ENCODE data around the gene TRIM61. TPM values are rescaled to one million over a fixed set of nuclear protein-coding genes. Genes with fewer than 3 reads are reported as not detected.
A peak's percentile ranks its signal among the peaks of the same experiment; 100 is the strongest.
"Not testable (repeated sequence)": the region's sequence is repeated elsewhere in the genome, so short reads cannot be mapped to it uniquely, and the experiment has no call there.

Gene TRIM61
- 0.26 TPM in 1 of 2 replicates, not detected in the other for total RNA-seq (2022)
- Bru-seq, nascent RNA, result percentile 8 among the genes with signal in this experiment
- percentile 11 among the genes with signal in this experiment for BruChase-seq, experiment 1, labeled RNA remaining after a 6-hour chase
- BruChase-seq, experiment 2, labeled RNA remaining after a 2-hour chase, result percentile 16 among the genes with signal in this experiment
- long read RNA-seq, partial matches to known transcripts, result 0 of 1 reads
- long read RNA-seq, other reads (novel, unspliced or antisense), result 1 of 1 reads

DNA sequence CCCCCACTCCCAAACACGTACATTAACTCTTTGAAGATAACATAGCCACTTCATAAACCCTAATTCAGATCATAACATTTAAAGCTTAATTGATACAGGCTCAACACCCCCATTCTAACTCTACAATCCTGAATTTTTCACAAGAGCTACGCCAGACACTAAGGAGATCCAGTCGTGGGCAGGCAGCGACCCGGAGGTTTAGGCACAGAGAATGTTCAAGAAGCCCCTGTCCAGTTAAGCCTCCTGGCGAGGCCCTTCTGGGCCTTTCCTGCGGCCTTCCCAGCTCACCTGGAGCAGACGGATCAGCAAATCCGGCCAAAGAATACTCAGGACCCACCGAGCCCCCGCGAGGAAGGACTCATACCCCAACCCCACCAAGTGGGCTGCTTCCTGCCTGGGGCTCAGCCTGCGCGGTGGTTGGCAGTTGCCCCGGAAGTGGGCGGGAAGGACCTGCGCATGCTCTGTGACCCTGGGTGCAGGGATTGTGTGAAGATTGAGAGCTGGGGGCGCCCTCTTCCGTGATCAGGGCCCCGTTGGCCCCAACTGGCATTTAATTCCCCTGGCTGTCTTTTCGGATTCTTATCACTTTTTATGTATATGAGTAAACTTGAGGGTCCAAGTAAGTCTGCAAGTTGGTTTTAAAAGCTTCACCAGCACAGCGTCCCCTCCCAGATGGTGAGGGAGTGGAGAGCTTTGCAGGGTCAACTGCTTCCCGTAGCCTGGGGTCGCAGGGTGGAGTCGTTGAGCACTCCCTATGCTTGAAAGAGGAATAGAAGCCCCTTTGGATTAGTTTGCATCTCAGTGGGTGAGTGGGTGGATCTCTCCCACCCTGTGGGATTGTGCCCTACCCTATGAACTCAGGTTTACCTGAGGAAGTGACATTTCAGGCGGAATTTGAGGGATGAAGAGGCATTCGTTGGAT lies at the start of gene TRIM61:
TSS of gene TRIM61 (minus strand) at position 415 of the 922 bp plus-strand sequence. CDS start 7,655 bp downstream, outside the sequence.
- BruUV-seq (replicated peaks), result no TSS peak
- ChIA-PET POLR2A (interaction anchor here (0.6 kb wide), 1 partner anchor 21 kb away, joined by 4 read pairs; no protein-coding TSS in a partner anchor), CTCF (interaction anchor here (0.5 to 1.1 kb wide), 7 partner anchors 20 to 1909 kb away, joined by 3 to 6 read pairs (median 3); no protein-coding TSS in a partner anchor)
- intact Hi-C loops (cut with micrococcal nuclease), result no loop called here
- TF ChIP-seq CTCF (IDR thresholded peaks at IDR 0.05; ENCODE audit: unreplicated experiment), result no peak
- Mint-ChIP-seq H3K4me1 (ENCODE audit: insufficient read depth, unreplicated experiment) (no peaks in the 10 kb centered on the region), H3K4me3 (ENCODE audit: unreplicated experiment) (no peak within 1 kb of the TSS), H3K27me3 (ENCODE audit: insufficient read depth, unreplicated experiment) (no peaks in the 10 kb centered on the region), H3K9me3 (ENCODE audit: unreplicated experiment) (no peaks in the 10 kb centered on the region), H3K36me3 (ENCODE audit: insufficient read depth, unreplicated experiment) (no peaks in the 10 kb centered on the region), H3K27ac (ENCODE audit: low read depth, unreplicated experiment) (no peak within 1 kb of the TSS)
- DNase-seq (ENCODE audit: unreplicated experiment), result no peak

- H3K36me3 Mint-ChIP-seq (ENCODE audit: insufficient read depth, unreplicated experiment); POLR2A ChIA-PET; H3K27me3 Mint-ChIP-seq (ENCODE audit: insufficient read depth, unreplicated experiment); H3K9me3 Mint-ChIP-seq (ENCODE audit: unreplicated experiment); CTCF ChIA-PET; intact Hi-C loops (cut with micrococcal nuclease); DNase-seq (ENCODE audit: unreplicated experiment); H3K4me3 Mint-ChIP-seq (ENCODE audit: unreplicated experiment); H3K4me1 Mint-ChIP-seq (ENCODE audit: insufficient read depth, unreplicated experiment); H3K27ac Mint-ChIP-seq (ENCODE audit: low read depth, unreplicated experiment); BruUV-seq (replicated peaks): not testable (repeated sequence)
These were observed 48.3 kb upstream of the TRIM61 start for GRCh38 chr4:165025782-165026181.

DNA sequence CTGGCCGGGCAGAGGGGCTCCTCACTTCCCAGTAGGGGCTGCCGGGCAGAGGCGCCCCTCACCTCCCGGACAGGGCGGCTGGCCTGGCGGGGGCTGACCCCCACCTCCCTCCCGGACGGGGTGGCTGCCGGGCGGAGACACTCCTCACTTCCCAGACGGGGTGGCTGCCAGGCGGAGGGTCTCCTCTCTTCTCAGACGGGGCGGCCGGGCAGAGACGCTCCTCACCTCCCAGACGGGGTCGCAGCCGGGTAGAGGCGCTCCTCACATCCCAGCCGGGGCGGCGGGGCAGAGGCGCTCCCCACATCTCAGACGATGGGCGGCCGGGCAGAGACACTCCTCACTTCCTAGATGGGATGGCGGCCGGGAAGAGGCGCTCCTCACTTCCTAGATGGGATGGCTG lies 42.5 kb upstream of the TRIM61 start:
- BruUV-seq (replicated peaks); intact Hi-C loops (cut with micrococcal nuclease): not testable (repeated sequence)

DNA sequence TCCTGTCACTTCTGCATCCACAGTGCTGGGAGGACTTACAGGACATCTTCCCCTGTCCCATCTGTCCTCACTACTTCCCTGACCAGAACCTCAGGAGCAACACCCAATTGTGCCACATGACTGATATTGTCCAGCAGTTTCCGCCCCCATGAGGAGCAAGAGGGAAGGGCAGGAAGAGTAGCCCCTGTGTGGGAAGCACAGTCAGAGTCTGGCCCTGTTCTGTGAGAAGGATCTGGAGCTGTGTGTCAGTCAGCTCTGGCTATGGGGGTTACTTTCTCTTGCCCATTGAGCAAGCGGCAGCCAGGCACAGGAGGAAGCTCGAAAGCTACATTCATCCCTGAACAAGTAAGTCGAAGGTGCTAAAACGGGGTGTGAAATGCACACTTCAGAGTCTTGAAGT lies 39.5 kb upstream of the TRIM61 start:
- Mint-ChIP-seq H3K36me3 (ENCODE audit: insufficient read depth, unreplicated experiment) (no peaks in the 10 kb centered on the region), H3K4me1 (ENCODE audit: insufficient read depth, unreplicated experiment) (no peaks in the 10 kb centered on the region), H3K27me3 (ENCODE audit: insufficient read depth, unreplicated experiment) (no peaks in the 10 kb centered on the region), H3K9me3 (ENCODE audit: unreplicated experiment) (no peaks in the 10 kb centered on the region), H3K4me3 (ENCODE audit: unreplicated experiment) (no peak overlapping the region), H3K27ac (ENCODE audit: low read depth, unreplicated experiment) (no peak overlapping the region)
- TF ChIP-seq CTCF (IDR thresholded peaks at IDR 0.05; ENCODE audit: unreplicated experiment), result no peak
- POLR2A ChIA-PET, result no interaction called here
- BruUV-seq (replicated peaks), result no TSS peak
- CTCF ChIA-PET, result interaction anchor here (0.7 to 1.1 kb wide), 4 partner anchors 19 to 249 kb away, joined by 3 read pairs; no protein-coding TSS in a partner anchor
- peak; percentile 28 for DNase-seq (ENCODE audit: unreplicated experiment)
- intact Hi-C loops (cut with micrococcal nuclease), result no loop called here

More for the DNA sequence above, 42.5 kb upstream of the TRIM61 start:
- H3K36me3 Mint-ChIP-seq (ENCODE audit: insufficient read depth, unreplicated experiment); CTCF ChIA-PET; H3K27ac Mint-ChIP-seq (ENCODE audit: low read depth, unreplicated experiment); H3K9me3 Mint-ChIP-seq (ENCODE audit: unreplicated experiment); H3K4me3 Mint-ChIP-seq (ENCODE audit: unreplicated experiment); H3K4me1 Mint-ChIP-seq (ENCODE audit: insufficient read depth, unreplicated experiment); DNase-seq (ENCODE audit: unreplicated experiment); POLR2A ChIA-PET; H3K27me3 Mint-ChIP-seq (ENCODE audit: insufficient read depth, unreplicated experiment): not testable (repeated sequence)

GRCh38 chr4:165013691-165014090 lies 36.2 kb upstream of the TRIM61 start:
- no peaks in the 10 kb centered on the region for H3K4me1 Mint-ChIP-seq (ENCODE audit: insufficient read depth, unreplicated experiment)
- no peak for TF ChIP-seq CTCF (IDR thresholded peaks at IDR 0.05; ENCODE audit: unreplicated experiment)
- no peak for DNase-seq (ENCODE audit: unreplicated experiment)
- ChIA-PET POLR2A (no interaction called here), CTCF (interaction anchor here (0.5 kb wide), 1 partner anchor 37 kb away, joined by 3 read pairs; no protein-coding TSS in a partner anchor)
- H3K27me3 Mint-ChIP-seq (ENCODE audit: insufficient read depth, unreplicated experiment), result no peaks in the 10 kb centered on the region
- no peak overlapping the region for H3K27ac Mint-ChIP-seq (ENCODE audit: low read depth, unreplicated experiment)
- intact Hi-C loops (cut with micrococcal nuclease), result no loop called here
- no peak overlapping the region for H3K4me3 Mint-ChIP-seq (ENCODE audit: unreplicated experiment)
- no peaks in the 10 kb centered on the region for H3K36me3 Mint-ChIP-seq (ENCODE audit: insufficient read depth, unreplicated experiment)
- no TSS peak for BruUV-seq (replicated peaks)
- H3K9me3 Mint-ChIP-seq (ENCODE audit: unreplicated experiment), result no peaks in the 10 kb centered on the region

All from MCF 10A (cell line).